Rectal smooth muscle tissue (tissue), 1 donor: ENCODE data around the gene MDP1.
A peak's percentile ranks its signal among the peaks of the same experiment; 100 is the strongest.

Source experiments
- H3K27ac ChIP-seq: one replicate; pipeline ENCODE4 v1.7.0; 2013; ENCODE audit warnings: low read depth, low read length, inconsistent platforms
- H3K27me3 ChIP-seq: one replicate; pipeline ENCODE4 v1.7.0; 2013; ENCODE audit warnings: low read length; ENCODE audit not compliant: control insufficient read depth, insufficient read depth
- H3K36me3 ChIP-seq: one replicate; pipeline ENCODE4 v1.7.0; 2013; ENCODE audit warnings: low read length; ENCODE audit not compliant: control insufficient read depth, insufficient read depth
- H3K4me1 ChIP-seq: one replicate; pipeline ENCODE4 v1.7.0; 2013; ENCODE audit warnings: low read length; ENCODE audit not compliant: control insufficient read depth, insufficient read depth
- H3K4me3 ChIP-seq: one replicate; pipeline ENCODE4 v1.7.0; 2013; ENCODE audit warnings: low read length
- H3K9ac ChIP-seq: one replicate; pipeline ENCODE4 v1.7.0; 2013; ENCODE audit warnings: low read length

MDP1 gene

DNA sequence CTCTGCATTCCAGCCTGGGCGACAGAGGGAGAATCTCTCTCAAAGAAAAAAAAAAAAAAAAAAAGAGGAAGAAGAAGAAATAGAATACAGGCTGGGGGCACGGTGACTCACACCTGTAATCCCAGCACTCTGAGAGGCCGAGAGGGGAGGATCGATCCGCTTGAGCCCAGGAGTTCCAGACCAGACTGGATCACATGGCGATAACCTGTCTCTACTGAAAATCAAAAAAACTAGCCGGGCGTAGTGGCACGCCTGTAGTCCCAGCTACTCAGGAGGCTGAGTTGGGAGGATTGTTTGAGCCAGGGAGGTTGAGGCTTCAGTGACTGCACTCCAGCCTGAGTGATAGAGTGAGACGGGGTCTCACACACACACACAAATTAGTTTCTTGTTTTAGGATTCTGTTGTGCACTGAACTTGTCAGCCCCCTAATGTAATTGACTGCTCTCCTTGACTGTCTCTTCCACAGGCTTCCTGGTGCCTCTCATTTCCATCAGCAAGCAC lies 27.5 kb upstream of the MDP1 start:
- H3K4me1 ChIP-seq = peaks cover 15% of the 10 kb centered on the region
- peak overlapping the region; percentile 80 for H3K4me3 ChIP-seq

DNA sequence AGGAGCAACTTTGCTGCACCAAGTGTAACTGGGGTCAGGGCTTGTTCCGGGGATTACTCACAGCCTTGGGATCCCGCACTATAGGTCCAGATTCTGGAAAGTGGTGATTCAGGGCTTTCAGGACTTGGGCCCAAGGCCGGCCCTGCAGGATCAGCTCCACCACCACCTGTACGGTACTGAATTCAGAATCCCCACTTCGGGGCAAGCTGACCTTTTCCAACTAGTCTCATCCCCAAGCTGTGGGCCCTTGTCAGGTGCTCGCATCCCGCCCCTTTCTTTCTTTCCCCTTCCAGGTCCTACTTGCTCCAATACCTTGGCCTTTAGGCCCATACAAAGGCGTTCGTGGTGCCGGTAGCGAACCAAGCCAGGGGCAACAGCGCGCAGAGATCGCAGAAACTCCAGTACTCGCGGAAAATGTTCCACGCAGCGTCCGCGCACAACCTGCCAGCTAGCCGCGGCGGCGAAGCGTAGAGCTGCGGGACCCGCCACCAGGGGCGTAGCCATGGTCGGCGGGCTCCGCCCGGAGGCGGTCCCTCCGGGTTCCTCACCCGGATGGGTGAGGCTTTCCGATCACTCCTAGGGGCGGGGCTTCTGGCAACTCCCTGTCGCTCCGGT lies 26.1 kb upstream of the MDP1 start:
- no peaks in the 10 kb centered on the region for H3K27me3 ChIP-seq
- H3K4me1 ChIP-seq = peaks cover 15% of the 10 kb centered on the region

More for the DNA sequence above, 27.5 kb upstream of the MDP1 start:
- peaks cover 22% of the 10 kb centered on the region for H3K36me3 ChIP-seq
- no peak overlapping the region for H3K9ac ChIP-seq
- peak overlapping the region; percentile 100 for H3K27ac ChIP-seq
- H3K27me3 ChIP-seq = no peaks in the 10 kb centered on the region

DNA sequence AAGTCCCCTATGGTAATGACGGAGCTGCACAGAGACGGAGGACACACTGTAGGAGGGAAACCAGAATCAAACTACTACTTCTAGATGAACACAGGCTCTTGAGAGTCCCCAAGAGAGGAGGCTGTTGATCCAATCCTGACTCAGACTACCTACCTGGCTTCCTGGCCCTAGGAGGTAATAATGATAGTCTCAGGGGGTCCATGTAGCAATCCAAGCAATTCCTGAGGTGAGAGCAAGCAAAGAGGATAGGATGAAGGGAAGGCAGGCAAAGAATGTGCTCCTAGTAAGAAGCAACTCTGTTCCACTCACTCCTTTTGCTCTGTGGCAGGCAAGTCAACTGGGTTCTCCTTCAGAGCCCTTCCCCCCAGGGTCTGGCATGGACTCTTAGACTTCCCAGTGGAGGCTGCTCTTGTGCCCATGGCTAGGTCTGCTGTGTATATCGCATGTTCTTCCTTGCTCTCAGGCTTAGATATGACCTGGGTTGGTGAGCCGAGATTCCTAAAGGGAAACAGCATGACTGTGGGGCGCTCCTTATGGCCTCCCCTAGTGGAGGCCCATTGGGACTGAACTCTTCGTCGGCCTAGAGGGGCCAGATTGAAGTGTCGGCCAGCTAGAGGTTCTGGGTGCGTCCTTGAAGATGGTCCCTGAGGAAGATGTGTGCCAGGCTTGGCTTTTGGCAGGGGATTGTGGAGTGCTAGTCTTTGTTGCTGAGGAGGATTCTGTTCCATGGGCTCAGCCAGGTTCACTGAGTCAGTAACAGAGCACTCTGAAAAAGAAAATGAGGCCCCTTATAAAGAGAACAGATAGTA lies 24.4 kb upstream of the MDP1 start:
- H3K4me1 ChIP-seq = peaks cover 15% of the 10 kb centered on the region
- H3K9ac ChIP-seq = no peak overlapping the region
- peaks cover 36% of the 10 kb centered on the region for H3K36me3 ChIP-seq
- H3K4me3 ChIP-seq = peak overlapping the region; percentile 7
- no peaks in the 10 kb centered on the region for H3K27me3 ChIP-seq
- no peak overlapping the region for H3K27ac ChIP-seq

More for the DNA sequence above, 26.1 kb upstream of the MDP1 start:
- H3K36me3 ChIP-seq = peaks cover 31% of the 10 kb centered on the region
- H3K27ac ChIP-seq = peak overlapping the region; percentile 100
- H3K4me3 ChIP-seq = peak overlapping the region; percentile 80
- peak overlapping the region; percentile 97 for H3K9ac ChIP-seq

DNA sequence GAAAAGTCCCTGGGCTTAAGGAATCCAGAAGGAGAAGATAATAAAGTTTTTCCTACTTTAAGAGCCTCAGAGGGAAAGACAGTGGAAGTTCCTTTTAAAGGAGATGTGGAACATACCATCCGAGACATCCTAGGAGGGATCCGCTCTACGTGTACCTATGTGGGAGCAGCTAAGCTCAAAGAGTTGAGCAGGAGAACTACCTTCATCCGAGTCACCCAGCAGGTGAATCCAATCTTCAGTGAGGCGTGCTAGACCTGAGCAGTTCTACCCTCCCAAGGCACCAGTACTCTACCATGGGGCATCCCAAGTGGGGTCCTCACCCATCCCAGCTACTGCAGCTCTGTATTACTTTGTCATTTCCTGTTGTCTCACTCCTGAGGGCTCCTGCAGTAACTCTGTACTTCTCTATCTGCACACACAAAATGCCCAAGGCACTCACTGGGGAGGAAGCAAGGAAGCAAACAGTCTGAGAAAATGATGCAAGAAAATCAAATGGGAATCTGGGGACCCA lies 22.7 kb upstream of the MDP1 start:
- Histone ChIP-seq H3K4me1 (peaks cover 16% of the 10 kb centered on the region), H3K4me3 (no peak overlapping the region), H3K9ac (no peak overlapping the region), H3K27me3 (no peaks in the 10 kb centered on the region), H3K36me3 (peaks cover 36% of the 10 kb centered on the region), H3K27ac (no peak overlapping the region)

DNA sequence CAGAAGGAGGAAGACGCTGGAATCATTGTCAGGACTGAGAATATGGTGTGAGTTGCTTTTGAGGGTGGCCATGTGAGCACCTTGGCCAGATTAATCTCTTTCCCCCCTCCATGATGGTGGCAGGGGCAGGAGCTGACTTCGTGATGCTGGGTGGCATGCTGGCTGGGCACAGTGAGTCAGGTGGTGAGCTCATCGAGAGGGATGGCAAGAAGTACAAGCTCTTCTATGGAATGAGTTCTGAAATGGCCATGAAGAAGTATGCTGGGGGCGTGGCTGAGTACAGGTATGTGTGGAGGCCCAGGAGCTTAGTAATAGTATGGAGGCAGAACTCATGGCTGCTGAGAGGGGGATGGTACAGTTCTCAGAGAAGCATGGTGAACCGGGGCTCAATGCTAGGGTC lies 22.3 kb upstream of the MDP1 start:
- H3K36me3 ChIP-seq = peaks cover 36% of the 10 kb centered on the region
- H3K9ac ChIP-seq = no peak overlapping the region
- H3K27ac ChIP-seq = no peak overlapping the region
- no peaks in the 10 kb centered on the region for H3K27me3 ChIP-seq
- H3K4me3 ChIP-seq = no peak overlapping the region
- peaks cover 17% of the 10 kb centered on the region for H3K4me1 ChIP-seq

DNA sequence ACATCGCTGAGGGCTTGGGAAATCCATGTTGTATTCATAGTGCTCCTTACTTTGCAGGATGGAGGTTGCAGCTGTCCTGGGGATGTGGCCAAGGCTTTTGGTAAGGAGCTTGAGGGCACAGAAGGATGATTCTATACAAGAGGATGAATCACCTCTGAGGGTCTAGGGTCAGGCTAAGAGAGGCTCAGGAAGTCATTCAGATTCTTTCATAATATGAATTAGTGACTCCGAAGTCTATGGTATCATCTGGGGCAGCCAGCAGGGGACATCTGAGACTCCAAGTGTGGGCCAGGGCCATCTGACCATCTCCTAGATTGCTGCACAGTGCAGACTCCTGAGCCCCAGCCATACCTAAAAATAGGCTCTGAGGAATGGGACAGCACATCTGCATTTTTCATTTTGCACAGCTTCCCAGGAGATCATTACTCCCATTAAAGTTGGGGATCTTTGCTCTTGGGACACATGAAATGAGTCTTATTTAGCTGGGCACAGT lies 21.6 kb upstream of the MDP1 start:
- peaks cover 17% of the 10 kb centered on the region for H3K4me1 ChIP-seq
- no peak overlapping the region for H3K4me3 ChIP-seq
- peaks cover 36% of the 10 kb centered on the region for H3K36me3 ChIP-seq
- H3K27ac ChIP-seq = no peak overlapping the region
- no peak overlapping the region for H3K9ac ChIP-seq
- no peaks in the 10 kb centered on the region for H3K27me3 ChIP-seq

DNA sequence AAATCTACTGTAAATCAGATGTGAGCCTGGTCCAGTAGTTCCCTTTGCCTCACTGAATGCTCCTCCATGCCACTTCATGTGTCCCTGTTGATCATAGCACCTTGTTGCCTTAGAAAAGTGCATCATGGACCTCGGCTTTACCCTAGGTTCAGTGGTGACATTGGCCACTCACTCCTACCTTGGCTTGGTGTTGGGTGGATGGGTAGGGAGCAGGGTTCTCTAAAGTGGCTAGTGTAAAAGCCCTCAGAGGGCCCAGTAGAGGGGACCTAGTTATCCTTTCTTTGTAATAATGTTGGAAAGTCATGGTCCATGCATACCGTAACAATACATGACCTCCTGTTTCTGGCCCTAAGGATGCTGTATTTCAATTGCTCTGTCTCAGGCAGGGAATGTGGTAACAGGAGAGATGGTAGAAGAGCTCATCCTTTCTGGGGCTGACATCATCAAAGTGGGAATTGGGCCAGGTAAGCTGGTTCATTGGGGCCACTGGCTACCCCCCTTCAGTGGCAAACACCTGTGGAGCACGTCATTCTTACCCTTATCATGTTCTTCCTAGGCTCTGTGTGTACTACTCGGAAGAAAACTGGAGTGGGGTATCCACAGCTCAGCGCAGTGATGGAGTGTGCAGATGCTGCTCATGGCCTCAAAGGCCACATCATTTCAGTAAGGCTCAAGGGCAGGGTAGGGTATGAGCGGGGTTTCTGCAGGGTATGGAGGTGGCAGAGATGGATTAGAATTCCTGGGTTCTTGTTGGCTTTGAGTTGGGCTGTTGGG lies 21.0 kb upstream of the MDP1 start:
- Histone ChIP-seq H3K27ac (no peak overlapping the region), H3K36me3 (peaks cover 36% of the 10 kb centered on the region), H3K27me3 (no peaks in the 10 kb centered on the region), H3K4me1 (peaks cover 17% of the 10 kb centered on the region), H3K9ac (no peak overlapping the region), H3K4me3 (no peak overlapping the region)

DNA sequence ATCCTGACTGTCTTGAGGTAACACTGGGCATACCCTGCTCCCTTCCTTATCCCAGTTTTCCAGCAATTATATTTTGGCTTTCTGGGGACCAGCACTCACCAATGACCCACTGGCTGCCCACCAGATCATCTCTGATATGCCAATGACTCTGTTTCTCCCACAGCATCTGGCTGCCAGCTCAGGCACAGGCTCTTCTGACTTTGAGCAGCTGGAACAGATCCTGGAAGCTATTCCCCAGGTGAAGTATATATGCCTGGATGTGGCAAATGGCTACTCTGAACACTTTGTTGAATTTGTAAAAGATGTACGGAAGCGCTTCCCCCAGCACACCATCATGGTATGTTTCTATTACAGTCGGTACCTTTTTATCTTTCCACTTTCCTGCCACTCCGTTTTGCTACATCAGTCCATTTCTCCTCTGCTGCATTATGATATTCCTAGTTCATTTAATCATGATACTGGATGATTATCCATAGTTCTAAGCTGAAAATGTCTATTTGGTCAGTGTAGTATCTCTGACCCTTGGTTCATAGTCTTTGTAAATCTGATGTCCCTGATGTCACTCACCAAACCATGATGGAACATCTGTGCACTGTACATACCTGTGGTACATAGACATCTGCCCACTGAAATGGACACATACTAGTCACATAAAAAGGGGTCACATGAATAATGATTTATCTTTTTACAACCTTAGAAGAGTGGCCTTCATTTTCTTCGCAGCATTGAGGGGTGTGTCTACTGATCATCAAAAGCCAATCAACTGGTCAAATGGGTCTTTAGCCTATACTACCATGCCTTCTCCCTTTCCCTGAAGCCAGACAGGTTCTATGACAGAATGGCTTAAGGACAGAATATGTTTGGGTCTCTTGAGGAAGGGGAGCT lies 20.2 kb upstream of the MDP1 start:
- H3K27ac ChIP-seq = no peak overlapping the region
- H3K9ac ChIP-seq = no peak overlapping the region
- no peaks in the 10 kb centered on the region for H3K27me3 ChIP-seq
- H3K36me3 ChIP-seq = peaks cover 35% of the 10 kb centered on the region
- peaks cover 22% of the 10 kb centered on the region for H3K4me1 ChIP-seq
- H3K4me3 ChIP-seq = no peak overlapping the region

DNA sequence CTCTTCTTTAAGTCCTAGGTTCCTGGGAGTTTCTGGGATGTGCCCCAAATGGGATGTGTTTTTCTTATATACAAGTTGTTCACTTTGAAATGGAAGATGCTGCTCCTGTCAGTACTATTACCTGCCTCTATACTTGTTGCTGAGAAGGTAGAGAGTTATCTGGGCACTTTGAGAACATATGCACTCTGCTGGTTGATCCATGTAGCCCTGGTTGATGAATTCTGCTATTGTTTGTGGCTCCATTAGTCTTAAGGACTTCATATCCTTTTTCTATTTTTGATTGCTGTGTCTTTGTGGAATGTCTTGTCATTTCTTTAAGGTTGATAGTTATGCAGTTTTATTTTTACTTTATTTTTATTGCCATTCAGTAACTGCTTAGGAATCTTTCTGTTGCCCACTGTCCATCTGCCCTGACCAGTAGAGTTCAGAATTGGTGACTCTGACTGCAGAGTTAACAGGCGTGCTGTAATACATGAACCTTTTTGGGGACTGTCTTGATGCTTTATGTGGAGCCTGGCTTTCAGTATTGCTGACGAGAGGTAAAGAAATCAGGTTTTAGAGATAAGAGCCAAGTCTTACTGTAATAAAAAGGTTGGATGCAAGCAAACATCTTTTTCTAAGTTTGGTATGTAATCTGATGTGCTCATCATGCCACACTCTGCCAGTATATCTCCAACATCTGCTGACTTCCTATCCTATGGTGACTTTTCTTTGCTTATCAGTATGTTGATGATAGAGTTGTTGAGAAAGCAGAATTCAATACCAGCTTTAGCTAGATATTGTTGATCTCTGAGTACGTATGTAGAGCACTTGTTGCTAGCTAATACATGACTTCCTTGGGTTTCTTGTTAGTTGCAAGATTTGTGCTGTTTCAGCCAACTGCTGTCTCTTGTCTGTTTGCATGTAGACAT lies 18.5 kb upstream of the MDP1 start:
- Histone ChIP-seq H3K36me3 (peaks cover 22% of the 10 kb centered on the region), H3K4me3 (no peak overlapping the region), H3K9ac (no peak overlapping the region), H3K4me1 (peaks cover 13% of the 10 kb centered on the region), H3K27ac (no peak overlapping the region), H3K27me3 (no peaks in the 10 kb centered on the region)

DNA sequence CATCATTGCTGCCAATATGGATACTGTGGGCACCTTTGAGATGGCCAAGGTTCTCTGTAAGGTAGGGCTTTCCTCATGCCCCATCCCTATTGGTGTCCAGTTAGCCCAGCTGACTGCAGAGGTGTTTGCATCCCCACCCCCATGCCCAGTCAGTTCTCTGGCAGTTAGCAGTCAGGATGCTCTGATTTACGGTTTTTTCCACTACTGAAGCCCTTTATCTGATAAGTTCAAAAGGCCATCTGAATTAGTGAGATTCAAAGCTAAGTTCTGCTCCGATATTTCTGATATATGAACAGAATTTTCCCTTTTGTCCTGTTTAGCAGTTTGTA lies 17.6 kb upstream of the MDP1 start:
- Histone ChIP-seq H3K4me3 (peak overlapping the region; percentile 91), H3K9ac (peak overlapping the region; percentile 25), H3K27me3 (no peaks in the 10 kb centered on the region), H3K36me3 (peaks cover 15% of the 10 kb centered on the region), H3K4me1 (peaks cover 13% of the 10 kb centered on the region), H3K27ac (peak overlapping the region; percentile 93)
